GM12864 (cell line): ENCODE data around the gene GFRA4.

Source experiments
- DNase-seq: peaks from one replicate; pipeline ENCODE4 v3.0.0-alpha.2; 2011; ENCODE audit warnings: low read depth
- H3K4me3 ChIP-seq: 2 replicates; pipeline ENCODE4 v1.5.1; 2011; ENCODE audit warnings: mild to moderate bottlenecking, low read depth, low read length, control low read depth
- TF ChIP-seq, protein P1 (sequence below): IDR thresholded peaks from 2 replicates; pipeline ENCODE4 v1.5.1; 2011; ENCODE audit warnings: low read depth, mild to moderate bottlenecking, moderate library complexity, low read length, control low read depth, inconsistent platforms; ENCODE audit errors: missing control alignments

GFRA4 gene

GRCh38 chr20:3667434-3668037 lies 4.3 kb upstream of the GFRA4 start:
- H3K4me3 ChIP-seq, result no peak overlapping the region
- TF ChIP-seq, protein P1, sequence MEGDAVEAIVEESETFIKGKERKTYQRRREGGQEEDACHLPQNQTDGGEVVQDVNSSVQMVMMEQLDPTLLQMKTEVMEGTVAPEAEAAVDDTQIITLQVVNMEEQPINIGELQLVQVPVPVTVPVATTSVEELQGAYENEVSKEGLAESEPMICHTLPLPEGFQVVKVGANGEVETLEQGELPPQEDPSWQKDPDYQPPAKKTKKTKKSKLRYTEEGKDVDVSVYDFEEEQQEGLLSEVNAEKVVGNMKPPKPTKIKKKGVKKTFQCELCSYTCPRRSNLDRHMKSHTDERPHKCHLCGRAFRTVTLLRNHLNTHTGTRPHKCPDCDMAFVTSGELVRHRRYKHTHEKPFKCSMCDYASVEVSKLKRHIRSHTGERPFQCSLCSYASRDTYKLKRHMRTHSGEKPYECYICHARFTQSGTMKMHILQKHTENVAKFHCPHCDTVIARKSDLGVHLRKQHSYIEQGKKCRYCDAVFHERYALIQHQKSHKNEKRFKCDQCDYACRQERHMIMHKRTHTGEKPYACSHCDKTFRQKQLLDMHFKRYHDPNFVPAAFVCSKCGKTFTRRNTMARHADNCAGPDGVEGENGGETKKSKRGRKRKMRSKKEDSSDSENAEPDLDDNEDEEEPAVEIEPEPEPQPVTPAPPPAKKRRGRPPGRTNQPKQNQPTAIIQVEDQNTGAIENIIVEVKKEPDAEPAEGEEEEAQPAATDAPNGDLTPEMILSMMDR, result no peak
- DNase-seq, result no peak

GRCh38 chr20:3663858-3664257 lies 659 bp upstream of the GFRA4 start:
- no peak for DNase-seq
- TF ChIP-seq, protein P1, result no peak
- no peak overlapping the region for H3K4me3 ChIP-seq

DNA sequence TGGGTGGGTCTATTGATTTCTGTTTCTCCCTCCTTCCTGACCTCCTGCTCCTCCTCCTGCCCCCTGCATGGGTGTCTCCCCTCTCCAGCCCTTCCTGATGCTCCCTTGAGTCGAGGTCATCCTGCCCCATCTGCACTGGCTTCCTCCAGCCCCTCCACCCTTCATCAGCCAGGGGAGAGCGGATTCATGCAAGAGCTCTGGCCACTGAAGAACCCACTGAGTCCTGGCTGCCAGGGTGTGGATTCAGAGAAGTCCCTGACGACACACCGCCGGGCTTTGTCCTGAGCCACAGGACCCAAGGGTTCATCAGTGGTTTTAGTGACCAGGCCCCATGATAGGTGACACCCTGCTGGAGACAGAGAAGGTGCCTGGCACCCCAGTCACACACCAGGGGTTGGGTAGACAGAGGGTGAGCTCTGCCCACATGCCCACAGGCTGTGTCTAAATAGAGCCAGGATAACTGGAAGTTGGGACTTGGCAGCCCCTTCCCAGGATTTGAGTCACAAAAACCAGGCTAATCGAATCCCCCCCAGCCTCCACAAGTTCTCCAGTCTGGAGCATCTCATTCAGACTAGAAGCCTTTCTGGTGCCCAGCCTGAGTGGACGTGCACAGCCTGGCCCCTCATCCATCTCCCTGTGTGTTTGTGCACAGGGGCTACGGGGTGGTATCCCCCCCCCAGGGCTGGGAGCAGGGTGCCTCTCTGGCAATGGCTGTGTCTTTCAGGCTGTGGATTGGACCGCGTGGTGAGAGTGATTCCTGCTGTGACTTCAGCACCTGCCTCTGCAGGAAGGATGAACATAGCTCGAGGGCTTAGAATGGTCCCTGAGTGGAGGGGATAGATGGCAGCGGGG lies 1.2 kb downstream of the GFRA4 start:
- DNase-seq, result no peak
- TF ChIP-seq, protein P1, result no peak
- H3K4me3 ChIP-seq, result no peak overlapping the region

DNA sequence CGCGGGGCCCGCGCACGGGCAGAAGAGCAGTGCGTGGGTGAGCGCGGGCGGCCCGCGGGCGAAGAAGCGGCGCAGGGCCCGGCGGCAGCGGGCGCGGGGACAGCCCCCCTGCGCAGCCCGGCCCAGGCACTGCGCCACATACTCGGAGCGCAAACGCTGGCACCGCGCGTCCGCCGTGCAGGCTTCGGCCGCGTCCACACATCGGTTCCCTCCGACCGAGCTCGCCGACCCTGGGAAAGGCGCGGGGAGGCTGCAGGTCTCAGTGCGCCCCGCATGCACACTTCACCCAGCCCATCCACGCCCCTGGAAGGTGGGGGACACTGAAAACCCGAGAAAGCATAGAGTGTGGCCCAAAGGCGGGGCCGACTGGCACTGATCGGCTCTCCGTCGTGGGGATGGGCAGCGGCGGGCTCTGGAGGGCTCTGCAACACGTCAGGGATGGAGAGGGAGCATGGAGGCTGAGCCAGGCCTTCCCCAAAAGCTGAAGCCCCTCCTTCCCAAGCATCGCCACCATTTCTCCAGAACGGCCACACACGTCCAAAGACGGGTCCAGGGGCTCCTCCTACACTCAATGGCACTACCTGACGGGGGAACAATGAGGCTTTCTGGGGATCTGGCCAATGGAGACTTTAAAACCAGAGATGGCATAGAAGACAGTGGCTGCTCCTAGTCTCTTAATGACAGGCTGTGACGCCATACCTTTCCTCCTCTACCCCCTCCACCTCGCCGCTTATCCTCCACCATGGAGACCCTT lies 2.0 kb downstream of the GFRA4 start:
- no peak for DNase-seq
- H3K4me3 ChIP-seq, result no peak overlapping the region
- TF ChIP-seq, protein P1, result no peak

DNA sequence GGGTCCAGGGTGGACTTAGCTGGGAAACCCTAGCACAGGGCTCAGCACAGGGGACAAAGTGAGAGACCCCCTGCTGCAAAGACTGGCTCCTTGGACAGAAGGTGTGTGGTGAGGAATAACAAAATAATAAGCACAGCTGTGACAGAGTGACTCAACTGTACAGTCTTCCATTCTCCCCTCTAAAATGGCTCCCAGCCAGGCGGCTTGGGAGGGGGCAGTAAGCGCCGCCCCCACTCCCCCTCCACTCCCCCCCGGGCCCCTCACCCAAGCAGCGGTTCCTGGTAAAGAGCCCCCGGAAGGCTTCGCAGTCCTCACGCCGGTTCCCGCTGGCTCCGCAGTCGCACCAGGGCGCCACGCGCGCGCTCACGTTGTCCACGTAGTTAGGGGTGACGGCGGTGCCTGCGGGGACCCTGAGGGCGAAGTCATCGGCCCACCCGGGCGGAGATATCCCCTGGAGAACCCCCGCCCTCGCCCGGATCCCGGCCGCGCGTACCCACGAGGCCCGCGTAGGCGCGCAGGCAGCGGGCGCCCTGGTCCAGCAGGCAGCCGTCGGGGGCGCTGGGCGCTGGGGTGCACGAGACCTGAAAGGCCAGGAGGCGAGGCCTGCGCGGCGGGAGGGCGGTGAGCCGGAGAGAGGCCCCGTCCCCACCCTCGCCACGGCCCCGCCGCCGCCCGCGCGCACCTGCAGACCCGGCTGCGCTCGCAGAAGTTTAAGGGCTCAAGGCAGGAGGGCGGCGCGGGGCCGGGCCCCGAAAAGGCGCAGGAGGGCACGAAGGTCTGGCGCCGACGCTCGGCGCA lies 2.7 kb downstream of the GFRA4 start:
- DNase-seq, result no peak
- no peak overlapping the region for H3K4me3 ChIP-seq
- TF ChIP-seq, protein P1, result no peak

GRCh38 chr20:3659492-3660261 lies 3.5 kb downstream of the GFRA4 start:
- TF ChIP-seq, protein P1, result no peak
- no peak overlapping the region for H3K4me3 ChIP-seq
- DNase-seq, result no peak
